Hepatocyte (in vitro differentiated cells): Measurements from ENCODE around the gene ANO1. TPM values are rescaled to one million over a fixed set of nuclear protein-coding genes. Genes with fewer than 3 reads are reported as not detected.

Experiments
- DNase-seq: peaks from one replicate; pipeline ENCODE4 v3.0.0-alpha.2; 2016; ENCODE audit warnings: low spot score
- H2AFZ ChIP-seq: fragments of 200-600 bp; sonication (generic); 2 replicates; pipeline ENCODE4 v1.6.0; 2016; ENCODE audit warnings: antibody characterized with exemption, mild to moderate bottlenecking
- H3K27ac ChIP-seq: fragments of 200-600 bp; sonication (generic); 2 replicates; pipeline ENCODE4 v1.5.1; 2016; ENCODE audit warnings: mild to moderate bottlenecking
- H3K27me3 ChIP-seq: fragments of 200-600 bp; sonication (generic); 2 replicates; pipeline ENCODE4 v1.6.1; 2016
- H3K36me3 ChIP-seq: fragments of 200-600 bp; sonication (generic); replicated peaks from 2 replicates; pipeline ENCODE4 v1.5.1; 2016; ENCODE audit warnings: low read depth; ENCODE audit not compliant: insufficient read depth
- H3K4me1 ChIP-seq: fragments of 200-600 bp; sonication (generic); 2 replicates; pipeline ENCODE4 v1.5.1; 2016; ENCODE audit warnings: mild to moderate bottlenecking, moderate library complexity; ENCODE audit not compliant: insufficient read depth
- H3K4me2 ChIP-seq: fragments of 200-600 bp; sonication (generic); 2 replicates; pipeline ENCODE4 v1.6.0; 2016
- H3K4me3 ChIP-seq: fragments of 200-600 bp; sonication (generic); 2 replicates; pipeline ENCODE4 v1.5.1; 2016; ENCODE audit warnings: mild to moderate bottlenecking
- H3K79me2 ChIP-seq: fragments of 200-600 bp; sonication (generic); 2 replicates; pipeline ENCODE4 v1.6.0; 2017; ENCODE audit warnings: mild to moderate bottlenecking
- H3K9me2 ChIP-seq: fragments of 200-600 bp; sonication (generic); replicated peaks from 2 replicates; pipeline ENCODE4 v1.6.0; 2017; ENCODE audit warnings: mild to moderate bottlenecking; ENCODE audit not compliant: insufficient read depth
- H3K9me3 ChIP-seq: fragments of 200-600 bp; sonication (generic); 2 replicates; pipeline ENCODE4 v1.5.1; 2016; ENCODE audit warnings: low read depth, mild to moderate bottlenecking
- H4K20me1 ChIP-seq: fragments of 200-600 bp; sonication (generic); 2 replicates; pipeline ENCODE4 v1.6.0; 2016; ENCODE audit warnings: mild to moderate bottlenecking; ENCODE audit not compliant: insufficient read depth, poor library complexity, severe bottlenecking
- EZH2 ChIP-seq: fragments of 200-600 bp; sonication (generic); IDR thresholded peaks from 2 replicates; pipeline ENCODE4 v1.6.1; 2016; ENCODE audit warnings: antibody characterized with exemption, mild to moderate bottlenecking, borderline replicate concordance
- EZH2phosphoT487 ChIP-seq: fragments of 200-600 bp; sonication (generic); IDR thresholded peaks from one replicate; pipeline ENCODE4 v1.6.1; 2018; ENCODE audit warnings: antibody characterized with exemption, mild to moderate bottlenecking, low read depth, moderate library complexity; ENCODE audit not compliant: unreplicated experiment, severe bottlenecking
- WGBS: methylation state at CpG from one replicate; pipeline ENCODE4 v1.1.6; 2016; ENCODE audit warnings: low lambda C conversion rate; ENCODE audit errors: missing lambda C conversion rate; 5-methylcytosine and 5-hydroxymethylcytosine counted together
- polyA plus RNA-seq: library from polyadenylated mRNA; unstranded; fragments of >200 nt; fragmentation: Nextera tagmentation; extraction: Ambion mirVana; gene quantifications from 2 replicates; pipeline ENCODE4 v1.2.1, GENCODE V29; 2016
- total RNA-seq: library from RNA; depleted of rRNA; stranded (reverse); fragments of >200 nt; gene quantifications from 2 replicates; pipeline ENCODE4 v1.2.3, GENCODE V29; 2014
- TF ChIP-seq, protein P1 (sequence below): fragments of 200-600 bp; sonication (generic); IDR thresholded peaks from 2 replicates; pipeline ENCODE4 v1.5.1; 2016; ENCODE audit warnings: antibody characterized with exemption, mild to moderate bottlenecking; ENCODE audit not compliant: poor library complexity

The ANO1 gene
- total and polyA plus RNA-seq, 2 experiments from 2014 or later, result 6.2 to 12.1 TPM

DNA sequence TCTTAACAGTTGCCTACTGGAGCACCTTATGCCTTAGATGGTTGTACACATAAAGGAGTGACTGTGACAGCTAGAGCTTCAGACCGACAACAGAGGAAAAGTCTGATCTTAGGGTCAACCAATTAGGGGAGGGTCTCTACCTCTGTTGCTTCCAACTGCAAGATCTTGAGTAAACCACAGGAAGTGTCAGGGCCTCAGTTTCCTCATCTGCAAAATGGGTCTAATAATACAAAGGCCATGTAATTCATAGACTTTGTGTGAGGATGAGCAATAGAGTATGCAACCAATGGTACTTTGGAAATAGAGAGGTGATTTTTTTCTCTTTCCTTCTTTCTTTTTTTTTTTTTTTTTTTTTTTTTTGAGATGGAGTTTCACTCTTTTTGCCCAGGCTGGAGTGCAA, 16.4 kb upstream of the ANO1 start:
- no peaks in the 10 kb centered on the region for H3K27me3 ChIP-seq

DNA sequence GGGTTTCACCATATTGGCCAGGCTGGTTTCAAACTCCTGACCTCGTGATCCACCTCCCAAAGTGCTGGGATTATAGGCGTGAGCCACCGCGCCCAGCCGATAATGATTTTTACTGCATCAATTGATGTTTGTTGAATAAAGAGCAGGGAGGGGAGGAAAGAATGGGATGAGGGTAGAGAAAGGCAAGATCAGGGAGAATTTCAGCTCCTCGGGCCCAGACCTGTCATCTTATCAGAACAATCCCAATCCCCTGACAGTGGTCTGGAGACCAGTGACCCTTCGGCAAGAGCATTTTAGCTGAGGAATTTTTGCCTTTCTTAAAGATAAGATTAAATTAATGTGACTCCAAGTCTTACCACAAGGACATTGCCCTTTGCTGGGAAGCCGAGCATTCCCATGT, 15.0 kb upstream of the ANO1 start:
- H4K20me1 ChIP-seq, result no peaks in the 10 kb centered on the region
- no peak for DNase-seq
- H3K79me2 ChIP-seq, result no peaks in the 10 kb centered on the region
- H3K36me3 ChIP-seq, result no peaks in the 10 kb centered on the region
- no peak overlapping the region for H3K4me2 ChIP-seq
- H3K4me3 ChIP-seq, result no peak overlapping the region
- TF ChIP-seq EZH2phosphoT487, result no peak
- no peak for TF ChIP-seq EZH2
- TF ChIP-seq, protein P1, sequence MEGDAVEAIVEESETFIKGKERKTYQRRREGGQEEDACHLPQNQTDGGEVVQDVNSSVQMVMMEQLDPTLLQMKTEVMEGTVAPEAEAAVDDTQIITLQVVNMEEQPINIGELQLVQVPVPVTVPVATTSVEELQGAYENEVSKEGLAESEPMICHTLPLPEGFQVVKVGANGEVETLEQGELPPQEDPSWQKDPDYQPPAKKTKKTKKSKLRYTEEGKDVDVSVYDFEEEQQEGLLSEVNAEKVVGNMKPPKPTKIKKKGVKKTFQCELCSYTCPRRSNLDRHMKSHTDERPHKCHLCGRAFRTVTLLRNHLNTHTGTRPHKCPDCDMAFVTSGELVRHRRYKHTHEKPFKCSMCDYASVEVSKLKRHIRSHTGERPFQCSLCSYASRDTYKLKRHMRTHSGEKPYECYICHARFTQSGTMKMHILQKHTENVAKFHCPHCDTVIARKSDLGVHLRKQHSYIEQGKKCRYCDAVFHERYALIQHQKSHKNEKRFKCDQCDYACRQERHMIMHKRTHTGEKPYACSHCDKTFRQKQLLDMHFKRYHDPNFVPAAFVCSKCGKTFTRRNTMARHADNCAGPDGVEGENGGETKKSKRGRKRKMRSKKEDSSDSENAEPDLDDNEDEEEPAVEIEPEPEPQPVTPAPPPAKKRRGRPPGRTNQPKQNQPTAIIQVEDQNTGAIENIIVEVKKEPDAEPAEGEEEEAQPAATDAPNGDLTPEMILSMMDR, result no peak
- no peaks in the 10 kb centered on the region for H3K9me3 ChIP-seq
- no peak overlapping the region for H2AFZ ChIP-seq
- no peak overlapping the region for H3K27ac ChIP-seq
- H3K4me1 ChIP-seq, result peaks cover 6% of the 10 kb centered on the region
- H3K9me2 ChIP-seq, result no peaks in the 10 kb centered on the region
- 80% methylated on average over 8 of the region's 8 CpGs for WGBS
- H3K27me3 ChIP-seq, result peaks cover 4% of the 10 kb centered on the region

More for the DNA sequence above, 16.4 kb upstream of the ANO1 start:
- Histone ChIP-seq H3K4me1 (no peaks in the 10 kb centered on the region), H3K9me2 (no peaks in the 10 kb centered on the region), H2AFZ (no peak overlapping the region), H3K4me3 (no peak overlapping the region), H3K4me2 (no peak overlapping the region), H4K20me1 (no peaks in the 10 kb centered on the region), H3K36me3 (no peaks in the 10 kb centered on the region), H3K9me3 (no peaks in the 10 kb centered on the region), H3K27ac (no peak overlapping the region), H3K79me2 (no peaks in the 10 kb centered on the region)
- TF ChIP-seq EZH2phosphoT487, result no peak
- TF ChIP-seq, protein P1, result no peak
- 100% methylated on average over 1 of the region's 1 CpG for WGBS
- no peak for DNase-seq

DNA sequence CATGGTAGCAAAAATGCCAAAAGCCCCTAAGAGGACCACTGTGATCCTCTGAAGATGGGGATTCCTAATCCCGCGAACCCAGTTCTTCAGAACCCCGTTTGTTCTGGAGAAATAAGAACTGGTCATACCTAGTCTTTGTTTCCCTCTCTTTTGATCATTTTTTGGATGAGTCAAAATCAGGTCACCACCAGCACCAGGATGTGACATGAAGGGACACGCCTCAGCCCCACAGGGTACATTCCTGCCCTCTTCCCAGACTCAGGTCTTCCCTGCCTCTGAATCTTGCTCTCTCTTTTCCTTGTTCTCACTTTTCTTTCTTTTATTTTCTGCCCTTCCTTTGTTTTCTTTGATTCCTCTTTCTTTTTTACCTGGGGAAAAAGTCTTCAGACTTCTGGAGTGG, 14.6 kb upstream of the ANO1 start:
- Histone ChIP-seq H3K4me1 (peaks cover 10% of the 10 kb centered on the region), H3K4me2 (no peak overlapping the region), H2AFZ (no peak overlapping the region), H3K9me2 (no peaks in the 10 kb centered on the region), H3K79me2 (no peaks in the 10 kb centered on the region), H3K27me3 (peaks cover 7% of the 10 kb centered on the region), H3K27ac (no peak overlapping the region), H4K20me1 (no peaks in the 10 kb centered on the region), H3K36me3 (no peaks in the 10 kb centered on the region), H3K4me3 (no peak overlapping the region), H3K9me3 (no peaks in the 10 kb centered on the region)
- DNase-seq, result no peak
- 95% methylated on average over 4 of the region's 4 CpGs for WGBS
- TF ChIP-seq EZH2 (no peak), EZH2phosphoT487 (no peak)
- TF ChIP-seq, protein P1, result no peak
